Thyroid gland (tissue), 4 donors: ENCODE results near the gene MSLN.

Source experiments
- CTCF ChIP-seq, 6 experiments: fragments of 200-600 bp in 3 of 6; fragments of 450-650 bp in 3 of 6; sonication (generic) in 3 of 6; IDR thresholded peaks; one replicate each; pipeline ENCODE4 v1.5.1; 2016 to 2019; ENCODE audit warnings: antibody characterized with exemption in 6 of 6, mild to moderate bottlenecking in 2 of 6, inconsistent platforms in 1 of 6, moderate library complexity in 1 of 6
- POLR2A ChIP-seq, 2 donors: fragments of 450-650 bp; IDR thresholded peaks; one replicate each; pipeline ENCODE4 v1.6.1; 2017; ENCODE audit warnings: antibody characterized with exemption in 2 of 2, mild to moderate bottlenecking in 2 of 2, moderate library complexity in 1 of 2

GRCh38 chr16:789191-789850, 28.8 kb downstream of the MSLN start:
- TF ChIP-seq CTCF (IDR thresholded peaks at IDR 0.05) (no peak), POLR2A (IDR thresholded peaks at IDR 0.05) (no peak)
